Astrocyte (in vitro differentiated cells and primary cell): ENCODE data around the gene TMEM143.

Source experiments
- CTCF ChIP-seq: IDR thresholded peaks from 2 replicates; pipeline ENCODE4 v1.5.1; 2011; ENCODE audit warnings: low read depth, mild to moderate bottlenecking, inconsistent platforms, low read length, moderate library complexity; ENCODE audit not compliant: insufficient read depth
- EZH2 ChIP-seq: IDR thresholded peaks from 2 replicates; pipeline ENCODE4 v1.6.1; 2012; ENCODE audit warnings: mild to moderate bottlenecking, low read length, inconsistent platforms; ENCODE audit not compliant: insufficient read depth

- TF ChIP-seq CTCF, result no peak
- TF ChIP-seq EZH2, result no peak
Measured at GRCh38 chr19:48373567-48373966, 9.8 kb upstream of the TMEM143 start.
